HG03060 (cell line): Measurements from ENCODE around the gene SORL1.

Source experiments
- ATAC-seq: cut with Tn5 transposase; IDR thresholded peaks from one replicate; pipeline ENCODE4 v1.9.1; 2021; ENCODE audit warnings: low read depth, moderate number of reproducible peaks; ENCODE audit not compliant: unreplicated experiment

The SORL1 gene

DNA sequence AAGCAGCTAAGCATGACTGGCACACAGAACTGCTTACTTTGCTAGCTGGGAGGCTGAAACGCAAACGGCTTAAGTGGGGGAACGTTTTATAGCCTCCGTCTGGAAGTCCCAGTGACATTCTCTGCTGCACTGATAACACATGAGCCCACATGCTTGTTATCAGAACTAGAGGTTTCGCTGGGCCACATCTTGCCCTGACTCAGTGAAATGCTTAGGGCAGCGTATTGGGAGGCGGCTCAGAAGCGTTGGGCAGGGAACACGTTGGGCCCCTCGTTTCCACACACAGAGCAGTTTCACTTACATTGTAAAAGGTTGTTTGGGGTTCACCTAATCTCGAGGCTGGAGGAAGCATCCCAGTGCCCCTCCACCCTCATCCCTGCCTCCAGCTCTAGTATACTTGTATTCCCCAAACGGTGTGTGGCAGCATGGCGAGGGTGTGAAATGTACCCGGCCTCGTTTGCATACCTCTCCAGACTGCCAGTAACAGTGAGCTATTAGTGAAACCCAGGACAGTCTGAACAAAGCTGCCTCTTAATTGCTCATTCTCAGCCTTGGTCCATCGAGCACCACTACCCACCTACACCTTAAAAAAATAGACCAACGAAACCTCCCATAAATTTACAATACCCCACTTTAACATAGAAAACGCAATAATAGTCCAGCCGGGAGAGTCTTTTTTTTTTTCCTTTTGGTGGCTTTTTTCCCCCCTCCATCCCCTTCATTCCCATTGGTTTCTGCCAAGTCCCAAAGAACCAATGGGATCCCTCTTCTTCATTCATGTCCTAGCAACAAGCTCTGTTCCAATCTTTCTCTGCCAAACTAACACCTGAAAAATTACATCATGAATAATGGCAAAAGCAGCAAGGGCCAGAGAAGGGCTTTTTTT lies 219.4 kb downstream of the SORL1 start:
- ATAC-seq = no peak

DNA sequence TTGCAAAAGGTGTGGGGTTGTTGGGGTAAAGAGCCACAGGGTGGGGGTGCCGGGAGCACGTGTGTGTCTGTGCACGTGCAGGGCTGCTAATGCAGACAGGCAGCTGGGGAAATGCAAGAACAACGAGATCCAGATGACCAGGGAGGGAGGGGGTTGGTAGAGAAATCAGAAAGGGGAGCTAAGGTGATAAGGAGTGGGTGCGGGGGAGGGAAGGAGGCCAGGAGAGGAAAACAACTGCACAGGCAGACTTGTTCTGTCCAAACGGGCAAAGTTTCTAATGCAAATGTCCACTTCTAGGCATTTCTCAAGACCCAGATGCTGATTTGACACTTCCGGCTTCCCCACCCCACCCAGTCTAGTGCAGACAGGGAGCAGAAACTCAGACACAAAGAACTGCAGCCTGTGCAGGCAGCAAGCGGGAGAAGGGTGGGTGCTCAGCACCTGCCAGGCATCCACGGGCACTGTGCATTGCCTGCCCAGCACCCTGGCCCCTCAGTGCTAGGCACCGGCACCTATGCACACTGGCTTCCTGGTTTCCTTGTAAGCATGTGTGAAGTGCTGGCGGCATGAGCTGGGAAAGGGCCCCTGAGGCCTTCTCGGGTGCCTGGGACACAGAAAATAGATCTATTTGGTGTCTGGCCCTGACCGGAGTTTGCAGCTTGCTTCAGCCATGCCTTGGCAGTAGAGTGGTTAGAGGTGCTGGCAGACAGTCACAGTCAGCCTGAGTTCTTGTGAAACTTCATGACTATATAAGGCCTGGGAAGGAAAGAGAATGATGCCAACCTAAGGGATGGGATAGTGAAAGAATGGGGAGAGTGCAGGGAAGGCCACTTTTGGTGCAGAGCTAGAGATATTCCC lies 220.7 kb downstream of the SORL1 start:
- ATAC-seq = no peak

DNA sequence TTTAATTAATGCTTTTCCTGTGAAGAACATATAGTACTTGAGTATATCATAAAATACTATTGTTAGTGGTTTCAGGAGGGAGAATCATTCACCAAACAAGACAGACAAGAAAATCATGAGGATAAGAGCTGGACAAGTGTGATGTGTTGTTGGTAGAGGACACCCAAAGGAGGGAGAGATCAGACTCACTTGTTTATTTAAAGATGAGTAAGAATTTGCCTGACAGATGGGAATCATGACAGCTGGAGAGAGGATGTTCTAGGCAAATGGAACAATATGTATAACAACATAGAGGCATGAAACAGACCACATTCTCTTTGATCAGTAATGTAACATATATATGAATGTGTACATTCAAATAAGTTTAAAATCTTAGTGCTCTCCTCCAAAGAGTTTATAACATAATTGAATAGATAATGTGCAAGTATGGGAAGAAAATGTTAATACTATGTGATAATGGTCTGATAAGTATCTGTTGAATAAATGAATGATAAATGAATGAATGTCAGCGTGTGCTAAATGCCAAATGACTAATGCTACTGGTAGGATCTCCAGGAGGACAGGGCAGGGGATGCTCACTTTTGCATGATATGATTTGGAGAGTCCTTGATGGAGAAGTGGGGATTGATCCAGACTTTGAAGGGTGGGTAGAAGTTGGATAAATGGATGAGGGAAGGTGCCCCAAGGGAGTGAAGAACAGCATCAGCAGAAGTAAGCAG lies 229.6 kb downstream of the SORL1 start:
- ATAC-seq = no peak
